SK-N-SH (cell line): ENCODE results near the gene TEX30.

ENCODE experiments used
- CTCF ChIP-seq: fragments of 200-600 bp; sonication (generic); IDR thresholded peaks from 2 replicates; pipeline ENCODE4 v1.6.1; 2017; ENCODE audit warnings: antibody characterized with exemption, mild to moderate bottlenecking, moderate library complexity
- EZH2phosphoT487 ChIP-seq: fragments of 200-600 bp; sonication (generic); IDR thresholded peaks from 2 replicates; pipeline ENCODE4 v1.6.1; 2017; ENCODE audit warnings: low read depth, mixed run types, mild to moderate bottlenecking, antibody characterized with exemption, moderate library complexity, borderline replicate concordance
- GATA2 ChIP-seq: sonication (generic); formaldehyde crosslinking; IDR thresholded peaks from 2 replicates; pipeline ENCODE4 v1.5.0; 2020; ENCODE audit warnings: mild to moderate bottlenecking, missing genetic modification reagents
- RAD21 ChIP-seq: IDR thresholded peaks from 2 replicates; pipeline ENCODE4 v1.6.1; 2012; ENCODE audit warnings: mild to moderate bottlenecking, low read length
- RCOR1 ChIP-seq: fragments of 150-350 bp; IDR thresholded peaks from 2 replicates; pipeline ENCODE4 v1.6.1; 2017; ENCODE audit warnings: antibody characterized with exemption, low read length
- RXRA ChIP-seq: IDR thresholded peaks from 2 replicates; pipeline ENCODE4 v1.4.0; 2012; ENCODE audit warnings: low read depth, mild to moderate bottlenecking, borderline replicate concordance
- USF2 ChIP-seq: fragments of 150-350 bp; IDR thresholded peaks from 2 replicates; pipeline ENCODE4 v1.6.1; 2017; ENCODE audit warnings: antibody characterized with exemption, low read length, low read depth, borderline replicate concordance

GRCh38 chr13:102792396-102792795 is 18.8 kb upstream of the TEX30 start:
- no peak for TF ChIP-seq CTCF
- TF ChIP-seq USF2, result no peak
- no peak for TF ChIP-seq RAD21
- no peak for TF ChIP-seq EZH2phosphoT487
- no peak for TF ChIP-seq RXRA
- TF ChIP-seq RCOR1, result no peak
- no peak for TF ChIP-seq GATA2 (CRISPR knock-in tag)
